DOHH2 (cell line): ENCODE data around the gene WWOX.

Source experiments
- H3F3A ChIP-seq: fragments of 200-600 bp; sonication (generic), shearing (Covaris generic); 2 replicates; pipeline ENCODE4 v1.6.0; 2016; ENCODE audit warnings: antibody characterized with exemption, mild to moderate bottlenecking; ENCODE audit not compliant: control insufficient read depth, insufficient read depth
- H3K27ac ChIP-seq: fragments of 200-600 bp; sonication (generic); 2 replicates; pipeline ENCODE4 v1.5.1; 2014; ENCODE audit warnings: low read depth, mild to moderate bottlenecking, low read length, moderate library complexity
- H3K27me3 ChIP-seq: fragments of 200-600 bp; sonication (generic); 2 replicates; pipeline ENCODE4 v1.6.1; 2014; ENCODE audit warnings: mild to moderate bottlenecking, low read length, mixed read lengths; ENCODE audit not compliant: control insufficient read depth
- H3K36me3 ChIP-seq: fragments of 200-600 bp; sonication (generic); 2 replicates; pipeline ENCODE4 v1.6.1; 2014; ENCODE audit warnings: mild to moderate bottlenecking, low read length, moderate library complexity, mixed read lengths; ENCODE audit not compliant: control insufficient read depth
- H3K4me1 ChIP-seq: fragments of 200-600 bp; sonication (generic); 2 replicates; pipeline ENCODE4 v1.6.1; 2014; ENCODE audit warnings: mild to moderate bottlenecking, low read length, mixed read lengths; ENCODE audit not compliant: control insufficient read depth
- H3K4me2 ChIP-seq: fragments of 200-600 bp; sonication (generic); 2 replicates; pipeline ENCODE4 v1.6.0; 2014; ENCODE audit warnings: mild to moderate bottlenecking, low read length, moderate library complexity
- H3K4me3 ChIP-seq: fragments of 200-600 bp; sonication (generic); 2 replicates; pipeline ENCODE4 v1.5.1; 2014; ENCODE audit warnings: mild to moderate bottlenecking, low read length, mixed read lengths
- H3K79me2 ChIP-seq: fragments of 200-600 bp; sonication (generic); 2 replicates; pipeline ENCODE4 v1.6.1; 2014; ENCODE audit warnings: mild to moderate bottlenecking, low read length, mixed read lengths; ENCODE audit not compliant: control insufficient read depth
- H3K9me2 ChIP-seq: fragments of 200-600 bp; sonication (generic); replicated peaks from 2 replicates; pipeline ENCODE4 v1.6.1; 2014; ENCODE audit warnings: mild to moderate bottlenecking, low read length, mixed read lengths; ENCODE audit not compliant: control insufficient read depth
- H3K9me3 ChIP-seq: fragments of 200-600 bp; sonication (generic); 2 replicates; pipeline ENCODE4 v1.6.1; 2014; ENCODE audit warnings: antibody characterized with exemption, low read length, mixed read lengths; ENCODE audit not compliant: control insufficient read depth, insufficient read depth
- H4K20me1 ChIP-seq: fragments of 200-600 bp; sonication (generic); 2 replicates; pipeline ENCODE4 v1.6.0; 2014; ENCODE audit warnings: low read depth, mild to moderate bottlenecking, antibody characterized with exemption, low read length, moderate library complexity; ENCODE audit not compliant: control insufficient read depth, insufficient read depth
- CTCF ChIP-seq: fragments of 200-600 bp; sonication (generic); IDR thresholded peaks from one replicate; pipeline ENCODE4 v1.5.1; 2014; ENCODE audit warnings: antibody characterized with exemption, mild to moderate bottlenecking, low read depth, low read length; ENCODE audit not compliant: poor library complexity, severe bottlenecking
- EZH2phosphoT487 ChIP-seq: fragments of 200-600 bp; sonication (generic); IDR thresholded peaks from 2 replicates; pipeline ENCODE4 v1.6.1; 2017; ENCODE audit warnings: borderline replicate concordance, mild to moderate bottlenecking, antibody characterized with exemption, low read length, moderate library complexity, mixed read lengths

Gene WWOX

GRCh38 chr16:79064256-79064972, 965.0 kb downstream of the WWOX start:
- Histone ChIP-seq H3K79me2 (no peaks in the 10 kb centered on the region), H3F3A (no peaks in the 10 kb centered on the region), H3K4me2 (no peak overlapping the region), H4K20me1 (no peaks in the 10 kb centered on the region), H3K9me3 (no peaks in the 10 kb centered on the region), H3K9me2 (no peaks in the 10 kb centered on the region), H3K4me1 (no peaks in the 10 kb centered on the region), H3K27ac (no peak overlapping the region), H3K36me3 (no peaks in the 10 kb centered on the region), H3K4me3 (no peak overlapping the region), H3K27me3 (no peaks in the 10 kb centered on the region)
- TF ChIP-seq EZH2phosphoT487, result no peak

- peaks cover 2% of the 10 kb centered on the region; the same call in 1 of the 2 replicates for H3K27me3 ChIP-seq
- no peak overlapping the region for H3K4me2 ChIP-seq
- H3F3A ChIP-seq, result no peaks in the 10 kb centered on the region
- H4K20me1 ChIP-seq, result no peaks in the 10 kb centered on the region
- no peaks in the 10 kb centered on the region for H3K9me2 ChIP-seq
- H3K36me3 ChIP-seq, result no peaks in the 10 kb centered on the region
- no peak overlapping the region for H3K27ac ChIP-seq
- H3K4me3 ChIP-seq, result no peak overlapping the region
- TF ChIP-seq EZH2phosphoT487 (no peak), CTCF (no peak)
- no peaks in the 10 kb centered on the region for H3K79me2 ChIP-seq
- no peaks in the 10 kb centered on the region for H3K4me1 ChIP-seq
- H3K9me3 ChIP-seq, result no peaks in the 10 kb centered on the region
These were observed 967.1 kb downstream of the WWOX start for GRCh38 chr16:79066561-79066960.

DNA sequence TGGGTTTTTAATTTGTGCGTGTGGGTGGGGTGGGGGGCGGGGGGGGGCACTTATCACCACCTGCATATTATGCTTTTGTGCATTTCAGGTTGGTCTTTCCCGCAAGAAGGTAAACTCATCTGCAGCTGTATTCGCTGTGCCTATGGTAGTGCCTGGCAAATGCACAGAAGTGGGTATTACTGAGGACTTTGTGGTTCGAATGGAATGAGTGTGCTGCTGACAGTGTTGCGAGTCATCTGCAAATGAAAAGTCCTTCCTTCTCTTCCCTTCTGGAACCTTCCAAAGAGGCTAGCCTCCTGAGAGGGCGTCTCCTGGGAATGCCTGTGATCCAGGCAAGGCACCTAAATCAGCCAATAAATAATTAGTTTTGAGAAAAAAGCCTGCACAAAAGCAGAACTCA, 968.1 kb downstream of the WWOX start:
- H3K79me2 ChIP-seq, result no peaks in the 10 kb centered on the region
- H3K27me3 ChIP-seq, result peaks cover 2% of the 10 kb centered on the region; the same call in 1 of the 2 replicates
- no peaks in the 10 kb centered on the region for H3K9me3 ChIP-seq
- H3K27ac ChIP-seq, result no peak overlapping the region
- H3K4me2 ChIP-seq, result no peak overlapping the region
- H3K36me3 ChIP-seq, result no peaks in the 10 kb centered on the region
- H4K20me1 ChIP-seq, result no peaks in the 10 kb centered on the region
- no peaks in the 10 kb centered on the region for H3F3A ChIP-seq
- TF ChIP-seq CTCF (no peak), EZH2phosphoT487 (no peak)
- H3K4me1 ChIP-seq, result no peaks in the 10 kb centered on the region
- H3K4me3 ChIP-seq, result no peak overlapping the region
- H3K9me2 ChIP-seq, result no peaks in the 10 kb centered on the region

GRCh38 chr16:79069121-79069520, 969.7 kb downstream of the WWOX start:
- Histone ChIP-seq H3K4me2 (no peak overlapping the region), H3K79me2 (no peaks in the 10 kb centered on the region), H3K9me3 (no peaks in the 10 kb centered on the region), H3K4me1 (no peaks in the 10 kb centered on the region), H3K27ac (no peak overlapping the region), H3K36me3 (no peaks in the 10 kb centered on the region), H3F3A (no peaks in the 10 kb centered on the region), H3K4me3 (no peak overlapping the region), H3K9me2 (no peaks in the 10 kb centered on the region), H3K27me3 (peaks cover 2% of the 10 kb centered on the region; the same call in 1 of the 2 replicates), H4K20me1 (no peaks in the 10 kb centered on the region)
- no peak for TF ChIP-seq EZH2phosphoT487
- TF ChIP-seq CTCF, result no peak
